KG1 (cell line): ENCODE data around the gene PSD4.
A peak's percentile ranks its signal among the peaks of the same experiment; 100 is the strongest.

Experiments
- DNase-seq: peaks from one replicate; lab custom pipeline; 2025; lab: John Stamatoyannopoulos, UW

The PSD4 gene

GRCh38 chr2:113207021-113207420, 33.2 kb downstream of the PSD4 start:
- no peak for DNase-seq

- DNase-seq = no peak
Observed at GRCh38 chr2:113208396-113208795, 34.6 kb downstream of the PSD4 start.

- DNase-seq = no peak
Observed at GRCh38 chr2:113209011-113209645, 35.4 kb downstream of the PSD4 start.

GRCh38 chr2:113209646-113210171, 35.9 kb downstream of the PSD4 start:
- DNase-seq = no peak

GRCh38 chr2:113211226-113212105, 37.7 kb downstream of the PSD4 start:
- no peak for DNase-seq

GRCh38 chr2:113212245-113213060, 38.7 kb downstream of the PSD4 start:
- no peak for DNase-seq

- no peak for DNase-seq
Observed at GRCh38 chr2:113213061-113213930, 39.5 kb downstream of the PSD4 start.

- no peak for DNase-seq
Observed at GRCh38 chr2:113214141-113214540, 40.4 kb downstream of the PSD4 start.

GRCh38 chr2:113215056-113215455, 41.3 kb downstream of the PSD4 start:
- DNase-seq = no peak

GRCh38 chr2:113216321-113216720, 42.5 kb downstream of the PSD4 start:
- no peak for DNase-seq

GRCh38 chr2:113216891-113217454, 43.2 kb downstream of the PSD4 start:
- DNase-seq = no peak

GRCh38 chr2:113217455-113218282, 43.9 kb downstream of the PSD4 start:
- DNase-seq = peak; percentile 35

GRCh38 chr2:113218283-113219091, 44.7 kb downstream of the PSD4 start:
- no peak for DNase-seq

- no peak for DNase-seq
Observed at GRCh38 chr2:113219092-113219441, 45.3 kb downstream of the PSD4 start.

- no peak for DNase-seq
Observed at GRCh38 chr2:113219525-113219888, 45.7 kb downstream of the PSD4 start.

GRCh38 chr2:113219889-113220641, 46.3 kb downstream of the PSD4 start:
- no peak for DNase-seq

GRCh38 chr2:113220970-113221708, 47.4 kb downstream of the PSD4 start:
- DNase-seq = no peak

GRCh38 chr2:113221846-113222245, 48.1 kb downstream of the PSD4 start:
- DNase-seq = no peak
